Natural killer cell (primary cell): Measurements from ENCODE around the gene IFNLR1. TPM values are rescaled to one million over a fixed set of nuclear protein-coding genes. Genes with fewer than 3 reads are reported as not detected.

Source experiments
- ATAC-seq, 3 donors: fragments of 150-1000 bp in 2 of 3; fragments of 200-7000 bp in 1 of 3; cut with Tn5 transposase; 1 replicate in 1 of 3; 2 replicates in 2 of 3; pipeline ENCODE4 v1.10.0; 2021; ENCODE audit warnings: mild to moderate bottlenecking in 2 of 3, moderate library complexity in 2 of 3
- DNase-seq, 2 donors: peaks; one replicate each; pipeline versions ENCODE4 v3.0.0 to v3.0.0-alpha.2; 2013 to 2021; ENCODE audit warnings: mixed read lengths in 1 of 2
- H3K27ac ChIP-seq: one replicate; pipeline ENCODE4 v1.5.1; 2013; ENCODE audit warnings: mild to moderate bottlenecking, low read length
- H3K27me3 ChIP-seq: one replicate; pipeline ENCODE4 v1.6.1; 2013; ENCODE audit warnings: low read length; ENCODE audit not compliant: control insufficient read depth, insufficient read depth
- H3K36me3 ChIP-seq: one replicate; pipeline ENCODE4 v1.6.1; 2013; ENCODE audit warnings: low read length; ENCODE audit not compliant: control insufficient read depth, insufficient read depth
- H3K4me1 ChIP-seq: one replicate; pipeline ENCODE4 v1.6.1; 2013; ENCODE audit warnings: low read length; ENCODE audit not compliant: control insufficient read depth, insufficient read depth
- H3K4me3 ChIP-seq: one replicate; pipeline ENCODE4 v1.5.1; 2013; ENCODE audit warnings: low read length
- H3K9me3 ChIP-seq: one replicate; pipeline ENCODE4 v1.6.1; 2013; ENCODE audit warnings: low read length; ENCODE audit not compliant: control insufficient read depth, insufficient read depth
- H3K27ac Mint-ChIP-seq, 2 donors: one replicate each; pipeline ENCODE4 v1.8.0; 2022; ENCODE audit warnings: mild to moderate bottlenecking in 2 of 2, mixed read lengths in 2 of 2, moderate library complexity in 1 of 2
- H3K27me3 Mint-ChIP-seq, 2 donors: one replicate each; pipeline ENCODE4 v1.8.0; 2022; ENCODE audit warnings: low read depth in 2 of 2, mixed read lengths in 2 of 2
- H3K36me3 Mint-ChIP-seq: one replicate; pipeline ENCODE4 v1.8.0; 2022; ENCODE audit warnings: mixed read lengths
- H3K4me1 Mint-ChIP-seq, 2 donors: one replicate each; pipeline ENCODE4 v1.8.0; 2022; ENCODE audit warnings: mixed read lengths in 2 of 2
- H3K4me3 Mint-ChIP-seq: one replicate; pipeline ENCODE4 v1.8.0; 2022; ENCODE audit warnings: mild to moderate bottlenecking, moderate library complexity, mixed read lengths
- H3K9me3 Mint-ChIP-seq, 2 donors: one replicate each; pipeline ENCODE4 v1.8.0; 2022; ENCODE audit warnings: mixed read lengths in 2 of 2
- CTCF ChIP-seq: fragments of 200-600 bp; IDR thresholded peaks from one replicate; pipeline ENCODE4 v1.8.0; 2022; ENCODE audit warnings: antibody characterized with exemption
- WGBS: methylation state at CpG from one replicate; pipeline ENCODE4 v1.1.7; 2013; ENCODE audit warnings: missing lambda C conversion rate; ENCODE audit not compliant: insufficient coverage; 5-methylcytosine and 5-hydroxymethylcytosine counted together
- intact Hi-C: fragments of 100-400 bp; cut with micrococcal nuclease; formaldehyde crosslinking; loops from one replicate; pipeline ENCODE4 v1.14.2; 2022
- total RNA-seq, 4 donors: library from RNA; stranded (reverse); fragments of 120-200 nt in 1 of 4; gene quantifications; one replicate each; pipeline versions ENCODE4 v1.2.3 to v1.2.4, GENCODE V29; 2013 to 2022

IFNLR1 gene
- total RNA-seq, 3 donors from 2014 or later (not counting 1 experiment from before 2014, with no cell fraction given): 0.07 to 2.5 (median 0.19) TPM

- H3K27me3 Mint-ChIP-seq: peaks cover 29 to 48% of the 10 kb centered on the region in 2 donors
- DNase-seq (no peak), ATAC-seq (no peak)
- Histone ChIP-seq H3K27me3 (peaks cover 2% of the 10 kb centered on the region), H3K9me3 (peaks cover 10% of the 10 kb centered on the region), H3K27ac (no peak overlapping the region), H3K4me3 (no peak overlapping the region), H3K4me1 (no peaks in the 10 kb centered on the region), H3K36me3 (no peaks in the 10 kb centered on the region)
- no peak overlapping the region for H3K4me3 Mint-ChIP-seq
- H3K36me3 Mint-ChIP-seq: no peaks in the 10 kb centered on the region
- H3K4me1 Mint-ChIP-seq: peaks cover 0 to 4% of the 10 kb centered on the region in 2 donors
- no peak overlapping the region for H3K27ac Mint-ChIP-seq
- 61% methylated on average over 14 of the region's 14 CpGs for WGBS
- no peak for TF ChIP-seq CTCF
- intact Hi-C loops: no loop called here
- peaks cover 6 to 7% of the 10 kb centered on the region in 2 donors for H3K9me3 Mint-ChIP-seq
These were observed 29.4 kb upstream of the IFNLR1 start for GRCh38 chr1:24216276-24217074.

- Mint-ChIP-seq H3K27ac (no peak overlapping the region), H3K27me3 (peaks cover 27 to 45% of the 10 kb centered on the region in 2 donors), H3K4me1 (peaks cover 0 to 5% of the 10 kb centered on the region in 2 donors), H3K36me3 (no peaks in the 10 kb centered on the region), H3K9me3 (peaks cover 6 to 7% of the 10 kb centered on the region in 2 donors), H3K4me3 (no peak overlapping the region)
- intact Hi-C loops: no loop called here
- 91% methylated on average over 6 of the region's 6 CpGs for WGBS
- H3K4me3 ChIP-seq: no peak overlapping the region
- H3K27ac ChIP-seq: no peak overlapping the region
- no peak for ATAC-seq
- peaks cover 2% of the 10 kb centered on the region for H3K27me3 ChIP-seq
- DNase-seq: no peak
- no peak for TF ChIP-seq CTCF
- no peaks in the 10 kb centered on the region for H3K4me1 ChIP-seq
- peaks cover 10% of the 10 kb centered on the region for H3K9me3 ChIP-seq
- H3K36me3 ChIP-seq: no peaks in the 10 kb centered on the region
These were observed 28.2 kb upstream of the IFNLR1 start for GRCh38 chr1:24215226-24215814.

GRCh38 chr1:24212376-24212775, 25.3 kb upstream of the IFNLR1 start:
- WGBS: 97% methylated on average over 1 of the region's 2 CpGs
- no peak for DNase-seq
- intact Hi-C loops: no loop called here
- Mint-ChIP-seq H3K9me3 (peaks cover 6 to 7% of the 10 kb centered on the region in 2 donors), H3K4me1 (peaks cover 0 to 5% of the 10 kb centered on the region in 2 donors), H3K27ac (peak overlapping the region; percentile 43 to 79), H3K36me3 (no peaks in the 10 kb centered on the region), H3K4me3 (no peak overlapping the region), H3K27me3 (peaks cover 20 to 27% of the 10 kb centered on the region in 2 donors)
- Histone ChIP-seq H3K9me3 (peaks cover 10% of the 10 kb centered on the region), H3K27ac (no peak overlapping the region), H3K4me3 (no peak overlapping the region), H3K4me1 (no peaks in the 10 kb centered on the region), H3K27me3 (peaks cover 2% of the 10 kb centered on the region), H3K36me3 (no peaks in the 10 kb centered on the region)
- ATAC-seq: no peak
- TF ChIP-seq CTCF: no peak
